Measurements from ENCODE around the gene NUDT4. TPM values are rescaled to one million over a fixed set of nuclear protein-coding genes. Genes with fewer than 3 reads are reported as not detected.

The NUDT4 gene
- polyA plus RNA-seq, 1 of the 3 experiments (the other 2 are of a cell fraction) = 19.8 TPM

- no peaks in the 10 kb centered on the region for H3K9me2 ChIP-seq
- 98% methylated on average over 2 of the region's 2 CpGs for WGBS (ENCODE audit: low lambda C conversion rate)
- no peak overlapping the region for H3K27ac ChIP-seq (ENCODE audit: low read depth in 2 of 2, low read length in 1 of 2)
- H2AFZ ChIP-seq (ENCODE audit: low read depth) = no peak overlapping the region
- no peak for DNase-seq
- H3K36me3 ChIP-seq (replicated peaks in 1 of 2; ENCODE audit: control insufficient read depth in 1 of 2, insufficient read depth in 2 of 2, low read length in 1 of 2) = no peaks in the 10 kb centered on the region
- H3K4me2 ChIP-seq = no peak overlapping the region
- CTCF ChIA-PET = no interaction called here
- H3K9ac ChIP-seq = no peak overlapping the region
- H3F3A ChIP-seq (replicated peaks; ENCODE audit: insufficient read depth) = no peaks in the 10 kb centered on the region
- no peak overlapping the region for H3K4me3 ChIP-seq (ENCODE audit: low read depth in 2 of 2, low read length in 1 of 2)
- TF ChIP-seq GABPA (IDR thresholded peaks at IDR 0.05; ENCODE audit: low read depth) = no peak
- no peak for TF ChIP-seq CHD2 (IDR thresholded peaks at IDR 0.05; ENCODE audit: low read length, partially characterized antibody)
- TF ChIP-seq RXRA (IDR thresholded peaks at IDR 0.05; ENCODE audit: borderline replicate concordance, low read depth) = no peak
- TF ChIP-seq FOXM1 (IDR thresholded peaks at IDR 0.05; ENCODE audit: low read depth) = no peak
- H3K27me3 ChIP-seq (ENCODE audit: insufficient read depth) = no peaks in the 10 kb centered on the region
- POLR2A ChIA-PET = no interaction called here
- H3K9me3 ChIP-seq = no peaks in the 10 kb centered on the region
- no peaks in the 10 kb centered on the region for H4K20me1 ChIP-seq (ENCODE audit: insufficient read depth)
- H3K4me1 ChIP-seq (ENCODE audit: control insufficient read depth in 1 of 2, insufficient read depth in 2 of 2, low read depth in 1 of 2, low read length in 1 of 2) = peaks cover 0 to 5% of the 10 kb centered on the region in 2 experiments; a peak in 1 of 4 replicates
- no peaks in the 10 kb centered on the region for H3K79me2 ChIP-seq (ENCODE audit: insufficient read depth)
Observed at GRCh38 chr12:93360688-93361087, 17.0 kb upstream of the NUDT4 start.

- no peak overlapping the region for H3K4me3 ChIP-seq (ENCODE audit: low read depth in 2 of 2, low read length in 1 of 2)
- H3K9me2 ChIP-seq = no peaks in the 10 kb centered on the region
- no peaks in the 10 kb centered on the region for H3K27me3 ChIP-seq (ENCODE audit: insufficient read depth)
- TF ChIP-seq ELF1 (IDR thresholded peaks at IDR 0.05) = no peak
- no peak for DNase-seq
- no peak overlapping the region for H3K9ac ChIP-seq
- no peak overlapping the region for H2AFZ ChIP-seq (ENCODE audit: low read depth)
- H3K4me1 ChIP-seq (ENCODE audit: control insufficient read depth in 1 of 2, insufficient read depth in 2 of 2, low read depth in 1 of 2, low read length in 1 of 2) = peaks cover 0 to 5% of the 10 kb centered on the region in 2 experiments; a peak in 1 of 4 replicates
- ChIA-PET POLR2A (no interaction called here), CTCF (interaction anchor here (0.9 kb wide), 1 partner anchor 374 kb away, joined by 3 read pairs; no protein-coding TSS in a partner anchor)
- no peaks in the 10 kb centered on the region for H3K79me2 ChIP-seq (ENCODE audit: insufficient read depth)
- H4K20me1 ChIP-seq (ENCODE audit: insufficient read depth) = no peaks in the 10 kb centered on the region
- WGBS (ENCODE audit: low lambda C conversion rate) = 94% methylated on average over 5 of the region's 5 CpGs
- H3F3A ChIP-seq (replicated peaks; ENCODE audit: insufficient read depth) = no peaks in the 10 kb centered on the region
- no peak overlapping the region for H3K27ac ChIP-seq (ENCODE audit: low read depth in 2 of 2, low read length in 1 of 2)
- no peak overlapping the region for H3K4me2 ChIP-seq
- H3K9me3 ChIP-seq = no peaks in the 10 kb centered on the region
- no peaks in the 10 kb centered on the region for H3K36me3 ChIP-seq (replicated peaks in 1 of 2; ENCODE audit: control insufficient read depth in 1 of 2, insufficient read depth in 2 of 2, low read length in 1 of 2)
Observed at GRCh38 chr12:93361151-93361919, 16.4 kb upstream of the NUDT4 start.

GRCh38 chr12:93363841-93364297 lies 13.9 kb upstream of the NUDT4 start:
- H3K4me1 ChIP-seq (ENCODE audit: control insufficient read depth in 1 of 2, insufficient read depth in 2 of 2, low read depth in 1 of 2, low read length in 1 of 2) = peaks cover 0 to 5% of the 10 kb centered on the region in 2 experiments; a peak in 1 of 4 replicates
- no peaks in the 10 kb centered on the region for H4K20me1 ChIP-seq (ENCODE audit: insufficient read depth)
- POLR2A ChIA-PET = no interaction called here
- H3K36me3 ChIP-seq (replicated peaks in 1 of 2; ENCODE audit: control insufficient read depth in 1 of 2, insufficient read depth in 2 of 2, low read length in 1 of 2) = no peaks in the 10 kb centered on the region
- no peak overlapping the region for H3K4me3 ChIP-seq (ENCODE audit: low read depth in 2 of 2, low read length in 1 of 2)
- H3K27me3 ChIP-seq (ENCODE audit: insufficient read depth) = no peaks in the 10 kb centered on the region
- 66% methylated on average over 3 of the region's 3 CpGs for WGBS (ENCODE audit: low lambda C conversion rate)
- no peaks in the 10 kb centered on the region for H3K9me3 ChIP-seq
- no peak overlapping the region for H3K27ac ChIP-seq (ENCODE audit: low read depth in 2 of 2, low read length in 1 of 2)
- no peaks in the 10 kb centered on the region for H3K79me2 ChIP-seq (ENCODE audit: insufficient read depth)
- no peaks in the 10 kb centered on the region for H3F3A ChIP-seq (replicated peaks; ENCODE audit: insufficient read depth)
- no peak overlapping the region for H3K9ac ChIP-seq
- no peak overlapping the region for H3K4me2 ChIP-seq
- no peak overlapping the region for H2AFZ ChIP-seq (ENCODE audit: low read depth)
- H3K9me2 ChIP-seq = no peaks in the 10 kb centered on the region
- CTCF ChIA-PET = interaction anchor here (1.7 kb wide), 1 partner anchor 10 kb away, joined by 4 read pairs; no protein-coding TSS in a partner anchor
- TF ChIP-seq NRF1 (IDR thresholded peaks at IDR 0.05; ENCODE audit: low read depth, low read length) = no peak
- no peak for TF ChIP-seq MXI1 (IDR thresholded peaks at IDR 0.05; ENCODE audit: low read depth, low read length)
- no peak for TF ChIP-seq CHD2 (IDR thresholded peaks at IDR 0.05; ENCODE audit: low read length, partially characterized antibody)
- DNase-seq = no peak

Data from SK-N-SH (cell line).